ENCODE measurements around the gene AKR1B15.

Gene AKR1B15

GRCh38 chr7:134548877-134549276 is at the start of gene AKR1B15:
Gene AKR1B15 (plus strand): TSS chr7:134549110. CDS start chr7:134564620, 15,510 bp downstream.
- peak within 1 kb of the TSS; percentile 97 for H3K27ac ChIP-seq
- no peaks in the 10 kb centered on the region for H3K9me3 ChIP-seq (ENCODE audit: severe bottlenecking)
- no peaks in the 10 kb centered on the region for H3K36me3 ChIP-seq
- no peak for DNase-seq
- no peaks in the 10 kb centered on the region for H3K27me3 ChIP-seq (ENCODE audit: insufficient read depth, low read depth, severe bottlenecking)
- no peak for TF ChIP-seq CTCF (IDR thresholded peaks at IDR 0.05; ENCODE audit: low read depth, low read length)
- peak within 1 kb of the TSS; percentile 35 for H3K4me3 ChIP-seq (ENCODE audit: low read depth, low read length)

- no peak for DNase-seq
- no peaks in the 10 kb centered on the region for H3K9me3 ChIP-seq (ENCODE audit: severe bottlenecking)
- no peak overlapping the region for H3K4me3 ChIP-seq (ENCODE audit: low read depth, low read length)
- no peak overlapping the region for H3K27ac ChIP-seq
- H3K36me3 ChIP-seq = no peaks in the 10 kb centered on the region
- TF ChIP-seq CTCF (IDR thresholded peaks at IDR 0.05; ENCODE audit: low read depth, low read length) = no peak
- H3K27me3 ChIP-seq (ENCODE audit: insufficient read depth, low read depth, severe bottlenecking) = no peaks in the 10 kb centered on the region
These were observed 48.5 kb upstream of the AKR1B15 start for GRCh38 chr7:134500406-134500805.

GRCh38 chr7:134500982-134501381 is 47.9 kb upstream of the AKR1B15 start:
- no peak for TF ChIP-seq CTCF (IDR thresholded peaks at IDR 0.05; ENCODE audit: low read depth, low read length)
- no peaks in the 10 kb centered on the region for H3K36me3 ChIP-seq
- no peaks in the 10 kb centered on the region for H3K9me3 ChIP-seq (ENCODE audit: severe bottlenecking)
- H3K4me3 ChIP-seq (ENCODE audit: low read depth, low read length) = no peak overlapping the region
- no peak overlapping the region for H3K27ac ChIP-seq
- no peak for DNase-seq
- no peaks in the 10 kb centered on the region for H3K27me3 ChIP-seq (ENCODE audit: insufficient read depth, low read depth, severe bottlenecking)

GRCh38 chr7:134502463-134503371 is 46.2 kb upstream of the AKR1B15 start:
- Histone ChIP-seq H3K36me3 (no peaks in the 10 kb centered on the region), H3K27me3 (ENCODE audit: insufficient read depth, low read depth, severe bottlenecking) (no peaks in the 10 kb centered on the region), H3K9me3 (ENCODE audit: severe bottlenecking) (no peaks in the 10 kb centered on the region), H3K27ac (no peak overlapping the region), H3K4me3 (ENCODE audit: low read depth, low read length) (no peak overlapping the region)
- DNase-seq = no peak
- TF ChIP-seq CTCF (IDR thresholded peaks at IDR 0.05; ENCODE audit: low read depth, low read length) = no peak

- no peak overlapping the region for H3K27ac ChIP-seq
- no peak for TF ChIP-seq CTCF (IDR thresholded peaks at IDR 0.05; ENCODE audit: low read depth, low read length)
These were observed 44.2 kb upstream of the AKR1B15 start for GRCh38 chr7:134504660-134505164.

More at GRCh38 chr7:134504660-134505164, 44.2 kb upstream of the AKR1B15 start:
- Histone ChIP-seq H3K4me3 (ENCODE audit: low read depth, low read length) (no peak overlapping the region), H3K27me3 (ENCODE audit: insufficient read depth, low read depth, severe bottlenecking) (no peaks in the 10 kb centered on the region), H3K36me3 (no peaks in the 10 kb centered on the region), H3K9me3 (ENCODE audit: severe bottlenecking) (no peaks in the 10 kb centered on the region)
- no peak for DNase-seq

Data from WERI-Rb-1 (cell line).